ENCODE measurements around the gene MYRFL.

The MYRFL gene

DNA sequence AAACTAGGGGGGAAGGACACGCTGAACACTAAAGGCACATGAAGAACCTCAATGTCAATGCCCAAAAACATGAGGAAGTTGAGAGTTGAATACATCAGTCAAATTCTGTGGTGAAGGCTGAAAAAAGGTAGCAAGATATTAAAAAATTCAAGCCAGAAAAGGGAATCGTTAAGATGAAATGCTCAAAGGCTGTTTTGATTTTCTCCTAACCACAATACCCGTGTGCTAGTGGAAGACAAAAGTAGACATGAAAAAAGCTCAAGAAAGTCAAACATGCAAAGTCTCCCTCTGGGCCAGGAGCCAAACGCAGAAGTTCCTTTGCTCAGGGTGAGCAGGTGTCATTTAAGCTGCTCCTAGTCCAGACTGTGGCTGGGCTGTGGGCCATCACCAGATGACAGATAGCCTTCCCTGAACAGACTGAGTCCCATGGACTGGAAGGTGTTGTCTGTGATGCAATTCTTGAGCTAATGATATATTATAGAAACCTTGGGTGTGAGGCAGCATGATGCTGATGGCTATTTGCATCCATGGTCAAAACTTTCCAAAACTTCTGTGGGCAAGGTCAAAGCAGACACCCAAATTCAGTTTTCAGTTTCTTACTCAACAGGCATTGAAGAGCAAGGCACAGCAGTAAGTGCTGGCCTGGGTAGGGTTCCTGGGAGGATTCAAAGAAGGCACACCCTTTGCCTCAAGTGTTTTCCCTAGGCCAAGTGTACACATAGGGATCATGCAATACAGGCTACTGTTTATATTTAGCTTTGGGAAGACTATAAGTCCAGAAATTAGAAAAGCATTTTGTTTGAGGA is 81.6 kb downstream of the MYRFL start:
- no peaks in the 10 kb centered on the region for H3K27me3 ChIP-seq (replicated peaks)
- DNase-seq = no peak
- in situ Hi-C loops (cut with HindIII; ENCODE audit: low pct_ligation_motif_present, low sequenced_read_pairs) = no loop called here
- no peaks in the 10 kb centered on the region for H3K36me3 ChIP-seq (replicated peaks)
- TF ChIP-seq, protein P1, sequence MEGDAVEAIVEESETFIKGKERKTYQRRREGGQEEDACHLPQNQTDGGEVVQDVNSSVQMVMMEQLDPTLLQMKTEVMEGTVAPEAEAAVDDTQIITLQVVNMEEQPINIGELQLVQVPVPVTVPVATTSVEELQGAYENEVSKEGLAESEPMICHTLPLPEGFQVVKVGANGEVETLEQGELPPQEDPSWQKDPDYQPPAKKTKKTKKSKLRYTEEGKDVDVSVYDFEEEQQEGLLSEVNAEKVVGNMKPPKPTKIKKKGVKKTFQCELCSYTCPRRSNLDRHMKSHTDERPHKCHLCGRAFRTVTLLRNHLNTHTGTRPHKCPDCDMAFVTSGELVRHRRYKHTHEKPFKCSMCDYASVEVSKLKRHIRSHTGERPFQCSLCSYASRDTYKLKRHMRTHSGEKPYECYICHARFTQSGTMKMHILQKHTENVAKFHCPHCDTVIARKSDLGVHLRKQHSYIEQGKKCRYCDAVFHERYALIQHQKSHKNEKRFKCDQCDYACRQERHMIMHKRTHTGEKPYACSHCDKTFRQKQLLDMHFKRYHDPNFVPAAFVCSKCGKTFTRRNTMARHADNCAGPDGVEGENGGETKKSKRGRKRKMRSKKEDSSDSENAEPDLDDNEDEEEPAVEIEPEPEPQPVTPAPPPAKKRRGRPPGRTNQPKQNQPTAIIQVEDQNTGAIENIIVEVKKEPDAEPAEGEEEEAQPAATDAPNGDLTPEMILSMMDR (IDR thresholded peaks at IDR 0.05; ENCODE audit: low read depth, low read length, missing control alignments) = no peak
- H3K4me3 ChIP-seq (ENCODE audit: low read depth, low read length) = no peak overlapping the region
- H3K27ac ChIP-seq = no peak overlapping the region

DNA sequence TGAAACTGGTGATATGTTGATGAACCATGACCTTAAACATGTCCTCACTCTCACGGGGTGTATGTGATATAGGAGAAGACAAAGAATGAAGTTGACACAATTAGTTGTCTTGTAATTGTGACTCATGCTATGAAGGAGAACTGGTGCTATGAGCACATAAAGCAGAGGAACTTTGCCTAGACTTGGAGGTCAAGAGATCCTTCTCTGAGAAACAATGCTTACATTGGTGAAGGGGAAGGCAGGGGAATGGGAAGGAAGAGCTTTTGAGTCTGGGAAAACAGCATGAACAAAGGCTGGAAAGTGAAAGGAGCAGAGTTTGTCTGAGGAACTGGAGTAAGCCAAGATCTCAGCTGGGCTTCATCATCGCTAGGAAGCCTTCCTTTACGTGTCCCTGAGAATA is 83.2 kb downstream of the MYRFL start:
- TF ChIP-seq, protein P1 (IDR thresholded peaks at IDR 0.05; ENCODE audit: low read depth, low read length, missing control alignments) = no peak
- Histone ChIP-seq H3K27me3 (replicated peaks) (no peaks in the 10 kb centered on the region), H3K27ac (no peak overlapping the region), H3K4me3 (ENCODE audit: low read depth, low read length) (no peak overlapping the region), H3K36me3 (replicated peaks) (no peaks in the 10 kb centered on the region)
- DNase-seq = peak; percentile 24
- in situ Hi-C loops (cut with HindIII; ENCODE audit: low pct_ligation_motif_present, low sequenced_read_pairs) = no loop called here

DNA sequence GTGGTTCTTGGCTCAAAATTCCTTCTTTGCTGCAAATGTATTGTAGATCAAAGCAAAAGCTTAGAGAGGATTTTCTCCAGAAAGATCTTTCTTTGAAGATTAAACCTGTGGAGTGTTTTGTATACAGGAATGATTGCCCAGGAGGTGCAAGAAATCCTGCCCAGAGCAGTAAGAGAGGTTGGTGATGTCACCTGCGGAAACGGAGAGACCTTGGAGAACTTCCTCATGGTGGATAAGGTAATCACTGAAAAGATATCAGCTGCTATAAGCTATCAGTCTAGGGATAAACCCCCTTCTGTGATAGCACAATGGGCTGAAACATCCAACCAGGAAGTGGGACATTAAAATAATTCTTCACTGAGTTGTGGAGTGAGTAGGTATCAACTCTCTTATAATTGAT is 85.7 kb downstream of the MYRFL start:
- H3K4me3 ChIP-seq (ENCODE audit: low read depth, low read length) = no peak overlapping the region
- H3K27ac ChIP-seq = no peak overlapping the region
- H3K36me3 ChIP-seq (replicated peaks) = no peaks in the 10 kb centered on the region
- TF ChIP-seq, protein P1 (IDR thresholded peaks at IDR 0.05; ENCODE audit: low read depth, low read length, missing control alignments) = no peak
- in situ Hi-C loops (cut with HindIII; ENCODE audit: low pct_ligation_motif_present, low sequenced_read_pairs) = no loop called here
- no peak for DNase-seq
- no peaks in the 10 kb centered on the region for H3K27me3 ChIP-seq (replicated peaks)

DNA sequence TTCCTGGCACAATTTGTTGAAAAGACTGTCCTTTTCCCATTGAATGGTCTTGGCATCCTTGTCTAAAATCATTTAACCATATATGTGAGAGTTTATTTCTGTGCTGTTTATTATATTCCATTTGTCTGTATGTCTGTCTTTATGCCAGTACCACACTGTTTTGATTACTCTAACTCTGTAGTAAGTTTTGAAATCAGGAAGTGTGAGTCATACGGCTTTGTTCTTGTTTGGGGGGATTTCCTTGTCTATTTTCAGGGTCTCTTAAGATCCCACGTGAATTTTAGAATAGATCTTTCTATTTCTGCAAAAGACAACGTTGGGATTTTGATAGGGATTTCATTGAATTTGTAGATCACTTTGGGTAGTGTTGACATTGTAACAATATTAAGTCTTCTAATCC is 88.5 kb downstream of the MYRFL start:
- DNase-seq = no peak
- Histone ChIP-seq H3K27me3 (replicated peaks) (no peaks in the 10 kb centered on the region), H3K4me3 (ENCODE audit: low read depth, low read length) (no peak overlapping the region), H3K27ac (no peak overlapping the region), H3K36me3 (replicated peaks) (no peaks in the 10 kb centered on the region)
- in situ Hi-C loops (cut with HindIII; ENCODE audit: low pct_ligation_motif_present, low sequenced_read_pairs) = no loop called here
- TF ChIP-seq, protein P1 (IDR thresholded peaks at IDR 0.05; ENCODE audit: low read depth, low read length, missing control alignments) = no peak

DNA sequence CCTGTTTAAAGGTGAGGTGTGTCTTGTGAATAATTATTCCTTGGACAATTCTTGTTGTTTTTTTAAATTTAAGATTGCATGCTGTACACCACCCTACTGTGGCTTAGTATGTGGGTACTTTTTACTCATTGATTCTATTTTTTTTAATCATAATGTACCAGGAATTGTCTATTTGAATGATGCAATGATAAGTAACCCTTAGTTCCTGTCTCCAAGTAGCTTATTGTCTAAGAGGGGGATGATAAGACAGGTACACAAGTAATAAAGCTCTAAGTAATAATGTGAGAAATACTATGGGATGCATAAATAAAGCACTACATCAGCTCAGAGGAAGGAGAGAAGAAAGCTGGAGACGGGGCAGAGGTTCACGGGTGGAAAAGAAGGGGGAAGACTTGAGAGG is 90.9 kb downstream of the MYRFL start:
- Histone ChIP-seq H3K4me3 (ENCODE audit: low read depth, low read length) (no peak overlapping the region), H3K36me3 (replicated peaks) (no peaks in the 10 kb centered on the region), H3K27ac (no peak overlapping the region), H3K27me3 (replicated peaks) (no peaks in the 10 kb centered on the region)
- TF ChIP-seq, protein P1 (IDR thresholded peaks at IDR 0.05; ENCODE audit: low read depth, low read length, missing control alignments) = no peak
- DNase-seq = no peak
- in situ Hi-C loops (cut with HindIII; ENCODE audit: low pct_ligation_motif_present, low sequenced_read_pairs) = no loop called here
